HG02623 (cell line): ENCODE data around the gene RTN1.
A peak's percentile ranks its signal among the peaks of the same experiment; 100 is the strongest.

ENCODE experiments used
- ATAC-seq: cut with Tn5 transposase; IDR thresholded peaks from one replicate; pipeline ENCODE4 v1.9.1; 2021; ENCODE audit warnings: moderate library complexity; ENCODE audit not compliant: unreplicated experiment

RTN1 gene

DNA sequence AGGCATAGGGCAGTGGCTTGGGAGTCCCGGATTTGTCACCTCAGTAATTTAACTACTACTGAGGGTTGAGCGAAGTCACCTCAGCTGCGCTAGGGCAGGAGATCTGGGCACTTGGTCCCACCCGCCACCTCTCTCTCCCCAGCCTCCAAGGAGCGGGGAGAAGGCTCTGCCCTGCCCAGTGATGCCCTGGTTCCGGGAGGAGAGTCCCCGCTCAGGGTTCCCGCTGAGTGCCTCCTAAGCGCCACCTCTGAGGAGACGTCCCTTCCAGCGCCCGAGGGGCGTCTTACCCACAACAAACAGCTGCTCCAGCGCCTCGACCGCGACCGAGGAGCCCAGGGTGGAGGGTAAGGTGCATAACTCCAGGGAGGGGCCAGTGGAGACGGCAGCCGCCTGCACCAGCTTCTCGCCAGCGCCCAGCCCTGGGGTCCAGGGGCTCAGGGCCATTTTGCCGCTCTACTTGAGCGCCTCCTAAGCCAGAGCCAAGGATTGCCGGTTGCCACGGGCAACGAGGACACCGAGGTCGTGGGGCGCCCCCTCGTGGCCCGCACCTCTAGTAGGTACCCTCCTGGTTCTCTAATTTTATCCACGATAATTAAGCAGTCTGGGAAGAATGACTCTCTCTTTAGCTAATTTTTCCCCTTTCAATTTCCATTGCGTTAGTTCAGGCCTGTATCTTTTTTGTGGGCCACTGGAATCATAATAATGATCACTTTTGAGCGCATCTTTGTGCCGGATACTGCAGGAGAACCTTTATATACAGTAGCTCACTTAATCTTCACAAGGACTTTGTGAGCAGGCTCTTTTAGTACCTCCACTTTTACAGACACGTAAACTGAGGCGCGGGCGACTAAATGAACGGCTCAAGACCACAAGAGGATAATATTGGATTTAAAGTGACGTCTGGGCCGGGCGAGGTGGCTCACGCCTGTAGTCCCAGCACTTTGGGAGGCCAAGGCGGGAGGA, 294.0 kb downstream of the RTN1 start, which contains the start of gene CCDC175:
TSS of gene CCDC175 (minus strand) at position 481 of the 963 bp plus-strand sequence. CDS start at position 444, 37 bp downstream.
- ATAC-seq = peak; percentile 96

DNA sequence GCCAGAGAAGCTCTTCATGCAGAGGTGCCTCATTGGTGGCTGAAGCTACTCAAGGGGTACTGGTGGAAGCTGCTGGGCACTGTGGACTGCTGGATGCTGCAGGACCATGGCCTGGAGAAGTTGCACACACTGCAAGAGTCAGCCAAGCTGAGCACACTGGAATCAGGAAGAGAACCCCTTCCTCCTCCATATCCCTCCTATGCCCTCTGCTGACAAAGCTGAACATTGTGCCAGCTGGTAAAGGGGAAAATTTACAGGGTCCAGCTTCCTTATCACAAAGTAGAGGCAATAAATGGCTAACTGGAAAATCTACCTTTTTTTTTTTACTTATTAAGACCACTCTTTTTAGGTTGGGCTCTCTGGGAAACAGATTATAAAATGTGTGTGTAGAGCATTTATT, 300.5 kb downstream of the RTN1 start:
- no peak for ATAC-seq

DNA sequence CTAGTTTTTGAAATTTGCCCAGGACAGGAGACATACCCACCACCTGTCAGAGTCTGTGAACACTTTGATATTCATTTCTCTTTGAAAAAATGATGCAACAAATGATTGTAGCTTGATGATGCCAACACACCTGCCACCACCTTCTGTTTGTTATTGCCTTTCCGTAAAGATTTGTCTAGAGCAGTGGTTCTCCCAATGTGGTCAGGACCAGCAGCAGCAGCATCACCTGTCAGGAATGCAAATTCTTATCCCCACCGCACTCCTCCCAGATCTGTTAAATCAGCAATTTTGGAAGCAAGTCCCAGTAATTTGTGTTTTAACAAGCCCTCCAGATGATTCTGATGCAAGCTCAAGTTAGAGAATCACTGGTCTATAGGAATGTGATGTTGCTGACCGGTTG, 303.9 kb downstream of the RTN1 start:
- no peak for ATAC-seq

DNA sequence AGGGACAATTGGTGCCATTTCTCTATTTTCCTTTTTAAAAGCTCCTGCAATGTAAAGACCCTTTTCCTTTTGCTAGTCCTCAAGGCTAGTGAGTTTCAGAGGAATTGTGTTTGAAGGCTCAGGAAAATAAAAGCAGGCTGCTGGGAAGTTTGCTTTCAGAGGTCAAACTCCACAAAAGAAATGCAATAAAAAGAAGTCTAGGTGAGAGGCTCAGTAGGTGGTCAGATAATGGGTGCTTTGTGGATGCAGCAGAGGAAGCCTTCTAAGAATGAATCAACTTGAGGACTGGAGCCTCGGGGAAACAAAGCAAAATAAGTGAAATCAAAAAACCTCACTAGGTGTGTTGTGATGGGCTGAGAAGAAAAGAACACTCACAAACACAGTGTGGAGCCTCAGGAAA, 304.3 kb downstream of the RTN1 start:
- no peak for ATAC-seq

DNA sequence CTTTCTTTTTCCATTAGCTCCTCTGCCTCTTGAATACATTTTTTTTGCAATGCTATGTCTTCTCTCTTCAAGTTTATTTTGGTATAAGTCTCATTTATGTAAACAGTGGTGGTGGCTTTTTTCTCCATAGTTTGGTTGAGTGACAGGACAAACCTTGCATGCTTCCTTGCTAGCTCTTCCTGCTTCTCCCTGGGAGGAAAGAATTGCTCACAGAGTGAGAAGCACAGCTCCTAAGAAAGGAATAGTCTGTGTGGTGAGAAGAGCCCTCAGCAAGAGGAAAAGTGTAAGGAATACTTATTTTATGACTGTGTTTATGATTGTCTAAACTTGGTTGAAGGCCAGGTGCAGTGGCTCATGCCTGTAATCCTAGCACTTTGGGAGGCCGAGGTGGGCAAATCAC, 305.5 kb downstream of the RTN1 start:
- no peak for ATAC-seq

DNA sequence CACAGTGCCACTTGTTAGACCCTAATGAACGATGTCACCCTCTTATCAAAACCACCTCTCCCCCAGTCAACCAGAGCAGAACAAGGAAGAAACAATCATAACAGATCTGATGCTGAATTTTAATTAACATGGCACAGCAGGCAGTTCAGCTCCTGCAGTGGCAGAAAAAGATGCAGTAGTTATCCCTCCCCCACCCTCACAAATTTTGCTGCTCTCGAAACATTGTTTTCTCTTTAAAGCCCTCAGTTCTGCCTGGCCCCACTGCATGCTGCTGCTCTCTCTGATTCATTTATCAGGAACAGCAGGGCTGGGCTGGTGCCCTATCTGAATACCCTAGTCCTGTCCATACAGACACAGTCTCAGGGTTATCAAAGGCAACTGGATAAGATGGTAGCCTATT, 306.2 kb downstream of the RTN1 start:
- no peak for ATAC-seq

DNA sequence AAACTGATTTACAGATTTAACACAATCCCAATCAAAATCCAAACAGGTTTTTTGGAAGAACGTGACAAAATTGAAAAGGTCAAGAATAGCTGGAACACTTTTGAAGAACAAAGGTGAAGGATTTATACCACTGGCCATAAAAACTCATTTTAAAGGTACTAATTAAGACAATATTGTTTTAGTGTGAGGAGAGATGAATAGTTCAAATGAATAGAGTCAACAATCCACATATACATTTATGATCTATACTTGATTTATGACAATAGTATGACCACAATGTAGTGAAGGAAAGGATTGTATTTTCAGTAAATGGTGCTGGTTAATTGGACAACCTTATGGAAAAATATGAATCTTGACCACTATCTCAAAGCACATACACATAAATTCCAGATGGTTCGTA, 323.3 kb downstream of the RTN1 start:
- no peak for ATAC-seq
